ENCODE data around the gene DCP1B.

DNA sequence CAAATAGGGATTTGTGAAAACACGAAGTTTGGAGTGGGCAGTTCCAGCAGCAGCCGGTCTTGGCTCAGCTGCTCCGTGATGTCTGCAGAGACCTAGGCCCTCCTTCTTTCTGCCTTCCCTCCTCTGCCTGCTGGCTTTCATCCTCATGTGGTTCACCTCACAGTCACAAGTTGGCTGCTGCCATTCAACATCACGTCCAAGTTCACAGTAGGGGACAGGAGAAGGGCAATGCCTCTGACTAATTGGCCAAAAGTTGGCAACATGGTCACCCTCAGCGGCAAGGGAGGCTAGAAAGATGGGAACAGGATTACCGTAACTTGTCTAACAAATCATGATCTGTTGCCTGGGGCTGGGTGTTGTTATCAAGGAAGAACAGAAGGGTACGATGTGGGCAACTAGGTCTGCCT lies 78.0 kb downstream of the DCP1B start:
- TF ChIP-seq CTCF (IDR thresholded peaks at IDR 0.05; ENCODE audit: insufficient read depth, low read length, poor library complexity, severe bottlenecking) = no peak
- TF ChIP-seq EZH2phosphoT487 (conservative IDR thresholded peaks at IDR 0.05; ENCODE audit: low read length) = no peak

All from SU-DHL-6 (cell line).